Testis (tissue), 3 donors: Measurements from ENCODE around the gene FAM98C. TPM values are rescaled to one million over a fixed set of nuclear protein-coding genes. Genes with fewer than 3 reads are reported as not detected.
A peak's percentile ranks its signal among the peaks of the same experiment; 100 is the strongest.

ENCODE experiments used
- DNase-seq: peaks from one replicate; pipeline ENCODE4 v3.0.0-alpha.2; 2019
- H3K27ac ChIP-seq, 2 donors: fragments of 200-600 bp; sonication (generic); one replicate each; pipeline ENCODE4 v1.5.1; 2019
- H3K27me3 ChIP-seq: fragments of 200-600 bp; sonication (generic); one replicate; pipeline ENCODE4 v1.5.1; 2019
- H3K36me3 ChIP-seq: fragments of 200-600 bp; sonication (generic); one replicate; pipeline ENCODE4 v1.5.1; 2017; ENCODE audit warnings: low read depth; ENCODE audit errors: missing control alignments
- H3K4me1 ChIP-seq: fragments of 200-600 bp; sonication (generic); one replicate; pipeline ENCODE4 v1.5.1; 2019
- H3K4me3 ChIP-seq, 2 donors: fragments of 200-600 bp; sonication (generic); one replicate each; pipeline ENCODE4 v1.5.1; 2017 to 2019
- H3K9me3 ChIP-seq: fragments of 200-600 bp; sonication (generic); one replicate; pipeline ENCODE4 v1.5.1; 2017
- CTCF ChIP-seq, 3 experiments: fragments of 450-650 bp in 2 of 3; fragments of 200-600 bp in 1 of 3; sonication (generic) in 1 of 3; IDR thresholded peaks; one replicate each; pipeline ENCODE4 v1.5.1; 2016 to 2019; ENCODE audit warnings: antibody characterized with exemption in 3 of 3, mild to moderate bottlenecking in 2 of 3, moderate library complexity in 1 of 3
- POLR2A ChIP-seq: fragments of 450-650 bp; IDR thresholded peaks from one replicate; pipeline ENCODE4 v1.6.1; 2017; ENCODE audit warnings: antibody characterized with exemption, mild to moderate bottlenecking, moderate library complexity
- WGBS, 2 donors: methylation state at CpG; one replicate each; pipeline ENCODE4 v1.1.5; 2018; 5-methylcytosine and 5-hydroxymethylcytosine counted together
- intact Hi-C: fragments of 100-400 bp; cut with DNase I; formaldehyde crosslinking; loops from one replicate; pipeline ENCODE4 v1.15.1; 2023; ENCODE audit warnings: low total_unique reads
- polyA plus RNA-seq: library from polyadenylated mRNA; stranded (reverse); fragments of 350-450 nt; fragmentation: Illumina TruSeq; extraction: RNeasy Lipid Tissue Mini Kit (QIAGEN cat#74804); gene quantifications from one replicate; pipeline ENCODE4 v1.2.3, GENCODE V29; 2014; ENCODE audit warnings: low read depth, low replicate concordance; ENCODE audit not compliant: insufficient read depth
- total RNA-seq, 2 donors: library from RNA; depleted of rRNA; stranded (reverse); fragments of >200 nt; gene quantifications; one replicate each; pipeline ENCODE4 v1.2.3, GENCODE V29; 2016

The FAM98C gene
- total and polyA plus RNA-seq, 3 donors from 2014 or later, result 13.0 to 17.7 (median 14.1) TPM

- no peaks in the 10 kb centered on the region for H3K9me3 ChIP-seq
- TF ChIP-seq CTCF (IDR thresholded peaks at IDR 0.05) (no peak), POLR2A (no peak)
- WGBS, 2 donors, result 57 to 58% methylated on average over 17 to 18 of the region's 18 CpGs
- H3K4me3 ChIP-seq, result no peak overlapping the region
- peaks cover 5% of the 10 kb centered on the region for H3K4me1 ChIP-seq
- DNase-seq, result no peak
- H3K27ac ChIP-seq, result no peak overlapping the region
- no peaks in the 10 kb centered on the region for H3K27me3 ChIP-seq
- intact Hi-C loops, result no loop called here
- H3K36me3 ChIP-seq, result no peaks in the 10 kb centered on the region
These were observed 43.5 kb upstream of the FAM98C start for GRCh38 chr19:38359242-38360021.

- no peak overlapping the region for H3K27ac ChIP-seq
- intact Hi-C loops, result no loop called here
- peaks cover 5% of the 10 kb centered on the region for H3K4me1 ChIP-seq
- no peaks in the 10 kb centered on the region for H3K36me3 ChIP-seq
- TF ChIP-seq POLR2A (no peak), CTCF (IDR thresholded peaks at IDR 0.05) (no peak)
- DNase-seq, result no peak
- H3K9me3 ChIP-seq, result no peaks in the 10 kb centered on the region
- no peak overlapping the region for H3K4me3 ChIP-seq
- 80 to 85% methylated on average over 8 to 9 of the region's 9 CpGs for whole genome bisulfite sequencing, 2 donors
- no peaks in the 10 kb centered on the region for H3K27me3 ChIP-seq
These were observed 42.5 kb upstream of the FAM98C start for GRCh38 chr19:38360351-38360750.

GRCh38 chr19:38360839-38361631 is 41.9 kb upstream of the FAM98C start:
- H3K9me3 ChIP-seq, result no peaks in the 10 kb centered on the region
- H3K4me3 ChIP-seq, result peak overlapping the region; percentile 50 to 60
- H3K4me1 ChIP-seq, result peaks cover 5% of the 10 kb centered on the region
- no peaks in the 10 kb centered on the region for H3K27me3 ChIP-seq
- 20% methylated on average over 20 to 23 of the region's 23 CpGs for WGBS, 2 donors
- H3K27ac ChIP-seq, result no peak overlapping the region
- TF ChIP-seq CTCF (IDR thresholded peaks at IDR 0.05), result no peak
- no peak for TF ChIP-seq POLR2A
- intact Hi-C loops, result no loop called here
- no peaks in the 10 kb centered on the region for H3K36me3 ChIP-seq
- DNase-seq, result no peak

- Histone ChIP-seq H3K36me3 (no peaks in the 10 kb centered on the region), H3K4me1 (peaks cover 5% of the 10 kb centered on the region), H3K9me3 (no peaks in the 10 kb centered on the region), H3K27me3 (no peaks in the 10 kb centered on the region), H3K27ac (no peak overlapping the region), H3K4me3 (peak overlapping the region; percentile 50 to 60)
- intact Hi-C loops, result no loop called here
- TF ChIP-seq POLR2A, result no peak
- peak in 2 of 3 experiments; percentile 20 to 21 for TF ChIP-seq CTCF (IDR thresholded peaks at IDR 0.05)
- WGBS, 2 donors, result 1% methylated on average over 36 of the region's 37 CpGs; no CpG with 5 or more reads in 1 of the 2 donors
- DNase-seq, result peak; percentile 83
These were observed 41.2 kb upstream of the FAM98C start for GRCh38 chr19:38361633-38362075.
